ENCODE results near the gene AFG1L.
"Not testable (repeated sequence)": the region's sequence is repeated elsewhere in the genome, so short reads cannot be mapped to it uniquely, and the experiment has no call there.

Gene AFG1L

DNA sequence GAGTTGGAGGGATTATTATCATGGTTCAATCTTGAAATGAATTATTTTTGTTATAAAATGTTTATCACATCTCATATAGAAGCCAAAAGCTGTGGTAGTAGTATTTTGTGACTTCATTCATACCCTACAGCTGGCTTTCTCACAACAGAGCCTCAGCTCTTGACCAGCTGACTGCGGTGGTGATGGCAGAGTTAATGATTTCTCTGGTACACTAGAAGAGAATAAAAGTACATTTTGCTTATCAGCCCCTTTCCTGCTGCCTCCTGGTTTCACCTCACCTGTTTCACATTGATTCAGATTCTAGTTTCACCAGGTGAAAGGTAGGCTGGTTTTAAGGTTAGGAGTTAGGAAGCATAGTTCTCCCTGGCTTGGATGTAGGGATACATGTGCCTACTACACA lies 55.7 kb downstream of the AFG1L start:
- no peak for DNase-seq (ENCODE audit: low spot score)

DNA sequence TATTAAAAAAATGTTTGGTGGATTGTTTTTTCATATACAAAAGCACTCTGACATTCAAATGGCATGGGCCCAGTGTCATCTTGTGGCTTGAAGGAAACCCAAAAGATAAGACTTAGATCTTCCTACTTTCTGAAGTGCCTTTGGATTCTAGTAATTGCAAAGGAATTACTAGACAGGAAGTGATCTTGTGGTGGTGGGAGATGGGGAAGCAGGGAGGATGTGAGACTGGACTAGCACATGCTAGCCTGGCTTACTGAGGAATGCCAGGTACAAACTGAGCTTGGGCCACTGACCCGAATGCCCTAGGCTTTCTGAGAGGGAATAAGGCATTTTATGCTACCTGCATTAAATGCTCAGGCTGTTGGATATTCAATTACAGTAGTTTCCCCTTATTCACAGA lies 59.0 kb downstream of the AFG1L start:
- DNase-seq (ENCODE audit: low spot score): peak; percentile 5

DNA sequence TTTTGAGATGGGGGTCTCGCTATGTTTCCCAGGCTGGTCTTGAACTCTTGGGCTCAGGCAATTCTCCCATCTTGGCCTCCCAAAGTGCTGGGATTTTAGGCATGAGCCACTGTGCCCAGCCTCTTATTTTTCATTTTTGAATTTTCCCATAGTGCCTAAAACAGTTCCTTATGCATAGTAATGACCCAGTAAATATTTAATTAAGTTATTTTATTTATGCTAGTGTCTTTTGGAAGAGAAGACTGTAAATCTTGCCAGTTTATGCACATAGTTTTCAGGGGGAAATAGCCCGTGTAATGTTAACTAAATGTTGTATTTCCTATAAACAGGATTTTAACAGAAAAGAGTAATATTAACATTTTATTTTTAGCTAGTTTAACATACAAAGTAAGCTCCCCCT lies 60.3 kb downstream of the AFG1L start:
- no peak for DNase-seq (ENCODE audit: low spot score)

DNA sequence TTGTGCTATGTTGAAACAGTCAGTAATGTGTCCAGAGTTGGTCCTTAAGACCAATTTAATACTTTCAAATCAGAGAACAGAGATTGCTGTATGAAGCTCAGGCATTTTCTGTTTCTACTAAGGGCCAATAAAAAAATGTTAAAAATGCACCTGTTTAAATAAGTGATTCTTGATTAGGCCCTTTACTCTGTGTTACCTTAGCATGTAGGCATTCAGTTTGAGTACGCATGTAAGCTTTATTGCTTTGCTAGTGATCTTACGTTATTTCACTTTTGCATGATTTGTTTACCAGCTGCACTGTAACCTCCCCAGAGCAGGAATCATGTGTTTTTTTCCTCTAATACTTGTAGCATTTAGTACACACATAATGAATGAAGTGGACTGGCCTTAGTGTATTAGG lies 61.0 kb downstream of the AFG1L start:
- DNase-seq (ENCODE audit: low spot score): no peak

DNA sequence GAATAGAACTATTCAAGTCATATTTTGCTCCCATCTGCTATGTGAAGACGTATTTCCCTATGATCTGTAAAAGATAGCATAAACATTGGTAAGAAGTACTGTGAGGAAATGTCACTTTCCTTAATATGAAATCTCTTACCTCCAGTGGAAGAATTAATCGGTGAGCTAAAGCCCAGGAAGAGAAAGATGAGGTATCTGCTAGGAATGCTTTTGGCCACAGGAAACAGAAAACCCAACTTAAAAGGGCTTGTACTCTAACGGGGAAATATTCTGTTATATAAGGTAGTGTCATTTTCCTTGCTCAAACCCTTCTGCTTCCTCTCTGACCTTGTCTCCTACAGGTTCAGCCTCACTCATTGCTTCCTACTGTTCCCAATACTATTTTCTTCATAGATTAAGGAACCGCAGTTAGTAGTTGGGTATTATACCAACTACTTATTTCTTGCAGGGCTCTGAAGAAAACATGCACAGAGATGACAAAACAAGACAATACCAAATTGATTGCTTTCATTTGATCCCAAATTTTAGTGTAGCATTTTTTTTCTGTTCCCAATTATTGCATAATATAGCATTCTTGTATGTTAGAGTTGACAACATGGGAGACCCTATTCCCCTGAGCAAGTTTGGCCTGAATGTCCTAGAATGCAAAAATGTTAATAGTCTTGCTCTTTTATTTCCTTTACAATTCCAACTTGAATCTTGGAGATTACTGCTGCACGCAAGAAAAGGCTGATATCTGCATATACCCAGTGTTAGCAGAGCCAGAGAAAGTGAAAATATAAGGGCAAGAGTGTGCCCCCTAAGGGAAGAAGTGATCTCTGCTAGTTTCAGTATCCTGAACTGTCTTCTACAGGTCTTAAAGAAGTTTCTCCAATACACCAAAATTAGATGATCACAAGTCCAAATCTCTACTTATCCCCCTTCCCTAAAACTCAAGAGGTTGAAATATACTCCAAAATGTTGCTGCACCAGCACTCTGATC lies 65.3 kb downstream of the AFG1L start:
- DNase-seq (ENCODE audit: low spot score): no peak

DNA sequence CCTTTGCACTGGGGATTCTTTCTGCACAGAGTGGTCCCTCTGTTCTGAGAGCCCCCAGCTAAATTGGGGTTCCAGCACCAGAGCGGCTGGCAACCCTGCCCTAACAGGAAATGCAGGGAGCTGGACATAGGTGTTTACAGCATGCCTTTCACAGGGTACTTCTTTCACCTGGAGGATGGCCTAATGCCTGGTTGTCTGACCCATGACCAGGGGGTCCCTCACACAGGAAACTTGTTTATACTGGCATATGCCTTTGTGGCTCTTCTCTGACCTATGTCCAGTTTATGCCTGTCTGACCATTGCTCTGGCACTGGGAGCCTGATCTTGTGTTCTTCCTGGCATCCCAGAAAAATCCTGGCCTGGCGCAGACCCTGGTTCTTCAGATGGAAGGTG lies 66.1 kb downstream of the AFG1L start:
- DNase-seq (ENCODE audit: low spot score): no peak

DNA sequence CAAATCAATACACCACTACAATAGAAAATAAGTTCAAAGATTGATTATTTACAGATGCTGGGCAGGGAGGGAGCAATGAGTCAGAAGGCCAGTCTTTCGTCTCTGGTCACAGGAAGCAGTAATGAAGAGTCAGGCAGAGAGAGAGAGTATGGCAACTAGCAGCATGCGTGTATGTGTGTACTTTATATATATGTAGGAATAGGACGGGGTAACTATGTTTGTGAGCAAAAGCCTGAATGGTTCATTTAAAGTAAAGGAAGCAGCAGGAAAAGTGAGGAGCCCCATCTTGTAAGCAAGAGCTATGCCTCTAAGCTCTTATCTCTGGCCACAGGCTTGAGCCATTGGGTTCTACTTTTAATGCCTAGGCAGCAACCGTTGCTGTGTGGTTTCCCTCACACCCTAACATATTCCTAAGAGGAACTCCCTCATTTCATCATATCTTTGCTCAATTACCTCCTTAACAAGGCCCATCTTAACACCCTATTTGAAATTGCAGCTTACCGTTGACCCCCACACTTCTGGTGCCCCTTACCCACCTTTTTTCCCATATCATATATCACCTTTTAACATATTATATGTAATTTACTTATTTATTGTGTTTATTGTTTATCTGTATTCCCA lies 66.6 kb downstream of the AFG1L start:
- DNase-seq (ENCODE audit: low spot score): no peak

DNA sequence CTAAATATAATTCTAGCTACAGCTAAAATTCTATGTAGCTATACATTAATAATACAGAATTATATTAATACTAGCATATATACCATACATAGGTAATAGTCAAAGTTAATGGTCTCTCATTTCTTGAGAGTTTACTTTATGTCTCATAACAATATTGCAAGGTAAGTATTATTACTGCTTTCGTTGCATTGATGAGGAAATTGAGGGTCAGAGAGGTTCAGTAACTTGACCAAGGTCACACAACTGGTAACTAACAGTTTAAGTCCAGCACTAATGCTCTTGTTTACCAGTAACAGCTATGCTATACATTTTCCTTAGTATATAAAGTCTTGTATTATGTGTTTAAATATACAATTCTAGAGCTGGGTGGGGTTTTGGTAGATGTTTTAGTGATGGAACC lies 67.6 kb downstream of the AFG1L start:
- DNase-seq (ENCODE audit: low spot score): no peak

DNA sequence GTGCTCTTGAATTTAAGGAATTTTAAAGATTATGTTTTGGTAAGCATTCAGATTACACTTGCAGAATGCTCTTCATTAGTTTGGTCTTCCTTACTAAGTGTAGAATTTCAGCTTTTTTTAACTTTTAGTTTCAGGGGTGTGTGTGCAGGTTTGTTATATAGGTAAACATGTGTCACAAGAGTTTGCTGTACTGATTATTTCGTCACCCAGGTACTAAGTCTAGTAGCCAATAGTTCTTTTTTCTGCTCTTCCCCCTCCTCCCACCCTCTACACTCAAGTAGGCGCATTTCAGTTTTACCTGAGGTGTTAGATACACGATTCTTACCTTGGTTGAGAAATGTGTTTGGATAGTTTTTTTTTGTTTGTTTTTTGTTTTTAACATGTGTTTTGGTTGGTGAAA lies 68.3 kb downstream of the AFG1L start:
- DNase-seq (ENCODE audit: low spot score): no peak

DNA sequence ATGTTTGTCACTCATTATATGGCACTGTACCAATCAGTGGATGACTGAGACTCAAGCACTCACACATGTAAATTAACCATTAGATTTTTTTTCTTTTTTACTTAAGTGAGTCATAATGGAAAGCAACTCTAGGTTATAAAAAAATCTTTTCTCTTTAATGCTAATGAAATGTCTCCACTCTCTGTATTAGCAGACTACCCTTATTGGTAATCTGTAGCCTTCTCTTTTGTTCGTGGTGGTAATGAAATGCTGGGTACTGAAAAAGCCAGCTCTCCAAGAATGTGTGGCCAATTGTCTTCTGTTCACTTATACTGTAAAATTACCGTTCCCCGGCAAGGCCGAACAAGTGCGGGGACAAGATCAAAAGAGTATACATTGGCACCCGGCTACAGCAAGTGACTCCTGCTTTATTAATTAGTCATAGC lies 69.0 kb downstream of the AFG1L start:
- no peak for DNase-seq (ENCODE audit: low spot score)

DNA sequence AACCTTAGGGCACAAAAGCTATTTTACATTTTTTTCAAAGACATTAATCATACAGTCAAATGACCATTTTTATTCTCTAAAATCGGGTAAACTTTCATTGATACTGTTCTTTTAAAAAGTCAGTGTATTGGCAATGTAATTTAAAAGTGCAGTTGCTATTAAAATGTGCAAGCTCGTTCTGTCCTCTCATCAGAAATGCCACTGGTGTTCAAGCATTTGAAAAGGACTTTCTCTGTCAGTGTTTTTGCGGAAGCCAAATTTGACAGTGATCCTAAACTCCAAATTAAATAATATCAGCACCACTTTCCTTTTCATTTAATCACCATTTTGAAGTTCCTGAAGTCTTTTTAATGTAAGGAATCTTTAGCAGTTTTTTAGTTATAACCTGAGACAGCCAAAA lies 69.6 kb downstream of the AFG1L start:
- DNase-seq (ENCODE audit: low spot score): no peak

DNA sequence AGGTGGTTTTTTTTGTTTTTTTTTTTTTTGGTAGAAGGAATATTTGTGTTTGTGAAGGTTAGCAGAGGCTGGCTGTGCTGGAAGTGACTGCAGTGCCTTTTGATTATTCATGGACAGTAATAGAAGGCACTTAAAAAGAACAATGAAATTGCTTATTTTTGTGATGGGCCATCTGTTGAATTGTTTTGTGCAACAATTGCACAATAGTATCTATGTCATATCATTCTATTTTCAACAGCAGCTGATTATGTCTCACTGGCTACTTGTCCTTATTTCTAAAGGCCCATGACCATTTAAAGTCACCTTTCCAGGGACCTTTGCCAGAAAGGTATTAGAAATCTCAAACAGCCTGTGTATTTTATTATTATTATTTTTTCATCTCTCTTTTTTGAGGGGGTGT lies 70.6 kb downstream of the AFG1L start:
- no peak for DNase-seq (ENCODE audit: low spot score)

DNA sequence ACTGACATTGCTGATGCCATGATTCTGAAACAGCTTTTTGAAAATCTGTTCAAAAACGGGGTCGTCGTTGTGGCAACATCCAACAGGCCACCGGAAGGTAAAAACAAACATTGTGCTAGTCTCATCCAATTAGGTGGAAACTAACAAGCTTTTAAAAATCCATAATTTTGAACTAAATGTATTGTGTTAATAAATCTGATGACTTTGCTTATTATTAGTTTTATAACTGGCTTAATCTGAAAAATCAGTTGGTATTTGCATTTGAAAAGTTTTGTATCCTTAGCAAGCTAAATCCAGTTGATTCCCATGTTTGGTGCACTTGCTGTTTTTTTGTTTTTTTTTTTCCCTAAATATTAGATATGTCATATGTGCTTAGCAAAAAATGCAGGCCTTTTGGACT lies 71.4 kb downstream of the AFG1L start:
- DNase-seq (ENCODE audit: low spot score): no peak

DNA sequence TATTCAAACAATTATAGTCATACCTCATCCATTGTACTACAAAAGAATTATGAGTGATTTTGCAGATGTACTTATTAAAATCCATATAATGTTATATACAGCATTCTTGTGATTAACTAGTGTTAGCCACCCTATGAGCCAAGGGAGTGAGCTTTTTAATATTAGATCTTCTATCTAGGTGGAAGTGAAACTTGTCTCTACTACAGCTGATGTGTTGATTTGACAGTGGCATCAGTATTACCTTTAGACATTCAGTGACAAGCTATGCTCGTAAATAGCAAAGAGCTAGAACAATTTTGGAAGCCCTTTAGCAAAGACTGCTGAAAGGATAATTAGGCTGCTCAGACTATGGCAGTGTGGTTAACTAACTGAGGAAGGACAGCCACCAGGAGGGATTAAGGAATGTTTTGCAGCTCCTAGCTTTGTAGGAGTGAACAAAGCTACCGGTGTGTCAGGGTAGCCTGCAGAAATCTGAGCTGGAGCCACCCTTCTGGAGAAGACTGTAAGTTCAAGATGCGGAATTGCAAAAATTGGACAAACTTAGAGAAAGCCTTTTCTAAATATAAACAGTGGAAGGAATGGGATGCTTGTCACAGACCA lies 73.7 kb downstream of the AFG1L start:
- DNase-seq (ENCODE audit: low spot score): no peak

DNA sequence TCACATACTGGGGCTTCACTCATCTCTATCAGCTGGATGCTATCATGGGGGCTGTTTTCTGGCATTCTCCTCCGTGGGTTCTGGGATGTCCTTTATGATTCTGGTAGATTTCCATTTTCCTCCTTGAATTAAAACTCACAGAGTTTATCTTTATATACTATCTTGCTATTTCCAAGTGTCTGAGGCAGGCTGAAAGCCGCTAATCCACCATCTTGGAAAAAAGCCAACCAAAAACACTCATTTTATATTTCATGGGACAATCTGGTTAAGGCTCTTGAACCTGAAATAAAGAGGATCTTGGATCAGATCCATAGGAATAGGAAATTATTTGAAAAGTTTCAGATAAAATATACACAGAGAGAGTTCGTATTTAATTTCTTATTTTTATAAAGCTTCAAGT lies 86.0 kb downstream of the AFG1L start:
- DNase-seq (ENCODE audit: low spot score): no peak

DNA sequence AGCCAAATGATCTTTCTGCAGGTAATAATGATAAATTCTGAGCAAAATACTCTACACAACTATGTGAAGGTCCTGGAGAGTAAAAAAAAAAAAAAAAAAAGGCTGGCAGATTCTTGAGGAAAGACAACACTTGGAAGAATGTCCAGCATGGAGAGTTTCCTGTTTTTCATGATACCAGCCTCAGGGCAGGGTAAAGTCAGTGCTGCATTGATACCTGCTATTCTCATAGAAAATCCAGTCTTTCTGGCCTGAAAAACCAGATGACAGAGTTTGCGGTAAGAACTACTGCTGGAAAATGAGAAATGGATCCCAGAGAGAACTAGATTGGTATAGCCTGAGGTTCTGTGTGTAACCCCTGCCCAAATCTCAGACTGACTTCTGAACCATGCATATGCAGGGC lies 89.1 kb downstream of the AFG1L start:
- DNase-seq (ENCODE audit: low spot score): no peak

DNA sequence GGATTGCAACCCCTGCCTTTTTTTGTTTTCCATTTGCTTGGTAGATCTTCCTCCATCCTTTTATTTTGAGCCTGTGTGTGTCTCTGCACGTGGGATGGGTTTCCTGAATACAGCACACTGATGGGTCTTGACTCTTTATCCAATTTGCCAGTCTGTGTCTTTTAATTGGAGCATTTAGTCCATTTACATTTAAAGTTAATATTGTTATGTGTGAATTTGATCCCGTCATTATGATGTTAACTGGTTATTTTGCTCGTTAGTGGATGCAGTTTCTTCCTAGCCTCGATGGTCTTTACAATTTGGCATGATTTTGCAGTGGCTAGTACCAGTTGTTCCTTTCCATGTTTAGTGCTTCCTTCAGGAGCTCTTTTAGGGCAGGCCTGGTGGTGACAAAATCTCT lies 94.3 kb downstream of the AFG1L start:
- DNase-seq (ENCODE audit: low spot score): not testable (repeated sequence)

DNA sequence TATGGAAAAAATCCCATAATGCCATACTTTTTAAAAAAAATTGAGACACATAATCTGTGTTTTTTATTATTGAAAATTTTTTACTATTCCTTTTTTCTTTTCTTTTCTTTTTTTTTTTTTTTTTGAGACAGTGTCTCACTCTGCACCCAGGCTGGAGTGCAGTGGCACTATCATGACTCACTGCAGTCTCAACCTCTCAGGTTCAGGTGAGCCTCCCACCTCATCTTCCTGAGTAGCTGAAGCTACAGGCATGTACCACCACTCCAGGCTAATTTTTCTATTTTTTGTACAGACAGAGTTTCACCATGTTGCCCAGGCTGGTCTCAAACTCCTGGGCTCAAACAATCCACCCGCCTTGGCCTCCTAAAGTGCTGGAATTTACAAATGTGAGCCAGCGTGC lies 100.4 kb downstream of the AFG1L start:
- DNase-seq (ENCODE audit: low spot score): no peak

DNA sequence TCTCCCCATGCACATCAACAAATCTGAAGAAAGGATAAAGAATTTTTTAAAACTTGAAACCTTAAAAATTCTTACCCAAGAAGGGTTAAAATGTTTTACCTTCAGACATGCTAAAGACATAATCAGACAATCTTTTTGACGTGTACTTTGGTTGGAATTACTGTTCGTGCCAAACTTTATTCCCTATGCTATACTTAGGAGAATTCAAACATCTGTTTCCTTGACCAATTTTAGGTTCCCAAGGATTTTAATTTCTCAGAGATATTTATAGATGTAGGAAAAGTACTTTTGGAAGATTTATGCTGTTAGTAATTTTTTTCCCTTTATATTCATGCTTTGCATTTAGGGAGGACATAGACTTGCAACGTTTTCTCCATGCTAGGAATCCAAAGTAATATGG lies 108.4 kb downstream of the AFG1L start:
- DNase-seq (ENCODE audit: low spot score): no peak

DNA sequence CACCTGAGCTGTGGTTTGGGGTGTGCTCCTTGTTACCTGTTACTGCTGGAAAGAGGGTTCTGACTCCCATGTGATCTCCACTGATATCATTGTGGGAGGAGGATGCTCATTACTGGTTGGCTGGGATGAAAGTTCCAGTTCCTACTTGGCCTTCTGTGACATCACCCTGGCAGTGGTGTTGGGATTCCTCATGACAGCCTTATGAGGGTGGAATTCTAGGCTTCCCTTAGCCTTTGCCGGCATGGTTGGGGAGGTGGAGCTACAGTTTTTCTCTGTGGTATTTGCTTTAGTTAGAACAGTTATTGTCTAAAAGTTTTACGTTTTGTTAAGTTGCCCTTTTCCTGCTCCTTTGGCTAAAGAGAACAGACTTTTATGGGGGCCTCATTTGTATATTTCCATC lies 112.1 kb downstream of the AFG1L start:
- no peak for DNase-seq (ENCODE audit: low spot score)

DNA sequence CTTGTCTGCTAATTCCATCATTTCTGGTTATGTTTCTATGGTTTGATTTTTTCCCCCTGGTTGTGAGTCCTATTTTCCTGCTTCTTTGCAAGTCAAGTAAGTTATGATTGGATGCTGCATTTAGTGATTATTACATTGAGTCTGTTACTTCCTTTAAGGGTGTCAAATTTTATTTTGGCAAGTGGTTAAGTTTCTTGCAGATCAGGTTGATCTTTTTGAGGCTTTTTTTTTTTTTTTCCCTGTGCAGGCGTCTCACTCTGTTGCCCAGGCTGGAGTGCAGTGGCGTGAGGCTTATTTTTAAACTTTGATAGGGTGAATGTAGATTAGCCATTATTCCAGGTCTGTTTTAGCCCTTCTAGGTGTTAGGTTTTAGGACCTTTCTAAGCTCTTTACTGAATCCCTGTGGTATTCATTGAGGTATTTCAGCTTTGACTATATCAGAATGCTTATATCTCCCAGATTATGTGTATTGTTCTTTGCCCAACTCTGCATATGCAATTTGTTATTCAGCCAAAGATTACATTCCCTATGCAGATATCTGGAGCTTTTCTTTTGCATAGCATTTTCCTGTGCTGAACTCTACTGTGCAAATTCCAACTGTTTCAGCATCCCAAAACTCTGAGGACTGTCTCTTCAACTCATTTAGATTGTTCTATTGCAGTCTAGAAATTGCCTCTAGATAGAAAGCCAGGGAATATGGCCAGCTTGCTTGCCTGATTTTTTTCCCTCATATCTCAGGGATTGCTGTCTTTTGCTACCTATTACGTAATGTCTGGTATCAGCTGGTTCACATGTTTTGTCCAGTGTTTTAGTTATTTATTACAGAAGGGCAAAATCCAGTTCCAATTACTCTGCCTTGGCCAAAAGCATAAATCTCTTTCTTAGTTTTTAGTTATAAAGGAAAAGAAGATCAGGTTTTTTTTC lies 113.3 kb downstream of the AFG1L start:
- no peak for DNase-seq (ENCODE audit: low spot score)

DNA sequence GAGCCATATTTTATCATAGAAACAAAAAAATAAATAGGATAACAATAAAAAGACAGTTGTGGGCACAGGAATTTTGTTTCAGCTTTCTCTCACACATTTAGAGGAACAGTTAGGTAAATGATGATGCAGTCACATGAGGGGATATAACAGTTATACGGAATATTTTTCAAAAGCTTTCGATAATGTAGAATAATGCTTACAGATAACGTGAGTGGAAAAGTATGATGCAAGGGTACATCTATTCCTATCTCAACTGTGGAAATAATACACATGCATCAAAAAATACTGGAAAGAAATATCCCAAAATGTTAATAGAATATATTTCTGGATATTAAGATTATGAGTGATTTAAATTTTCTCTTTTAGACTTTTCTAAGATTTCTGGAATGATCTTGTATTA lies 114.0 kb downstream of the AFG1L start:
- DNase-seq (ENCODE audit: low spot score): no peak
